HEK293 (cell line): ENCODE measurements around the gene DDX18.

Experiments used
- CTCF ChIA-PET: fragments of 350-600 bp; formaldehyde crosslinking; extraction: SDS; loops from one replicate; lab custom pipeline; 2021; ENCODE audit warnings: antibody characterized with exemption; lab: Yijun Ruan, JAX
- POLR2A ChIA-PET: fragments of 300-600 bp; formaldehyde crosslinking; extraction: SDS; loops from one replicate; lab custom pipeline; 2020; ENCODE audit warnings: antibody characterized with exemption, inconsistent platforms; lab: Yijun Ruan, JAX
- H3K27ac ChIP-seq: fragments of 200-500 bp; sonication (Bioruptor generic); 2 replicates; pipeline ENCODE4 v1.5.1; 2014; ENCODE audit warnings: low read depth, low read length, control low read depth, inconsistent platforms; ENCODE audit errors: extremely low read depth
- H3K36me3 ChIP-seq, 2 experiments: fragments of 200-500 bp in 1 of 2; sonication (Bioruptor generic) in 1 of 2; 1 replicate in 1 of 2; 2 replicates in 1 of 2; pipeline ENCODE4 v1.5.1; 2014 to 2017; ENCODE audit warnings: inconsistent platforms in 2 of 2, low read length in 2 of 2; ENCODE audit not compliant: control insufficient read depth in 2 of 2, insufficient read depth in 1 of 2
- H3K4me1 ChIP-seq: fragments of 200-500 bp; sonication (Bioruptor generic); 2 replicates; pipeline ENCODE4 v1.5.1; 2014; ENCODE audit warnings: mild to moderate bottlenecking, low read length, inconsistent platforms; ENCODE audit not compliant: control insufficient read depth, insufficient read depth
- H3K4me3 ChIP-seq: 2 replicates; pipeline ENCODE4 v1.5.1; 2011; ENCODE audit warnings: low read depth, mild to moderate bottlenecking, control low read depth, low read length, moderate library complexity
- H3K9me3 ChIP-seq: fragments of 200-500 bp; sonication (Bioruptor generic); 2 replicates; pipeline ENCODE4 v1.5.1; 2014; ENCODE audit warnings: low read depth, low read length, inconsistent platforms; ENCODE audit not compliant: control insufficient read depth, insufficient read depth
- HIC1 ChIP-seq: fragments of 450-650 bp; formaldehyde crosslinking; IDR thresholded peaks from 2 replicates; pipeline ENCODE4 v1.5.1; 2016; ENCODE audit warnings: missing biosample characterization, missing genetic modification characterization
- HOXD13 ChIP-seq: sonication (generic); formaldehyde crosslinking; IDR thresholded peaks from 2 replicates; pipeline ENCODE4 v1.8.0; 2022; ENCODE audit warnings: missing genetic modification reagents, borderline replicate concordance
- KLF7 ChIP-seq: fragments of 450-650 bp; formaldehyde crosslinking; IDR thresholded peaks from 2 replicates; pipeline ENCODE4 v1.5.1; 2016; ENCODE audit warnings: missing biosample characterization, missing genetic modification characterization, borderline replicate concordance
- PATZ1 ChIP-seq: fragments of 450-650 bp; formaldehyde crosslinking; IDR thresholded peaks from 2 replicates; pipeline ENCODE4 v1.5.1; 2016; ENCODE audit warnings: missing biosample characterization, missing genetic modification characterization
- PRDM10 ChIP-seq: fragments of 450-650 bp; formaldehyde crosslinking; IDR thresholded peaks from 2 replicates; pipeline ENCODE4 v1.5.1; 2016; ENCODE audit warnings: missing biosample characterization, missing genetic modification characterization
- PRDM6 ChIP-seq: fragments of 450-650 bp; formaldehyde crosslinking; IDR thresholded peaks from 2 replicates; pipeline ENCODE4 v1.5.1; 2017; ENCODE audit warnings: missing biosample characterization, missing genetic modification characterization
- ZBTB49 ChIP-seq: fragments of 450-650 bp; formaldehyde crosslinking; IDR thresholded peaks from 2 replicates; pipeline ENCODE4 v1.5.1; 2016; ENCODE audit warnings: missing biosample characterization, missing genetic modification characterization, low read depth
- ZNF18 ChIP-seq: fragments of 450-650 bp; formaldehyde crosslinking; IDR thresholded peaks from 2 replicates; pipeline ENCODE4 v1.5.1; 2016; ENCODE audit warnings: missing biosample characterization, missing genetic modification characterization
- ZNF555 ChIP-seq: fragments of 450-650 bp; formaldehyde crosslinking; conservative IDR thresholded peaks from 2 replicates; pipeline ENCODE4 v1.5.1; 2017; ENCODE audit warnings: missing biosample characterization, mild to moderate bottlenecking, missing genetic modification characterization, inconsistent platforms
- ZNF707 ChIP-seq: fragments of 450-650 bp; formaldehyde crosslinking; IDR thresholded peaks from 2 replicates; pipeline ENCODE4 v1.5.1; 2016; ENCODE audit warnings: missing biosample characterization, missing genetic modification characterization
- ZNF830 ChIP-seq: fragments of 450-650 bp; IDR thresholded peaks from 2 replicates; pipeline ENCODE4 v1.5.0; 2018; ENCODE audit warnings: missing biosample characterization, missing genetic modification characterization, low read depth, mild to moderate bottlenecking, moderate library complexity
- ZSCAN4 ChIP-seq: fragments of 450-650 bp; formaldehyde crosslinking; IDR thresholded peaks from 2 replicates; pipeline ENCODE4 v1.5.1; 2017; ENCODE audit warnings: missing biosample characterization, missing genetic modification characterization

DDX18 gene

GRCh38 chr2:117855886-117856285, 41.4 kb downstream of the DDX18 start:
- ChIA-PET POLR2A (no interaction called here), CTCF (interaction anchor here (0.7 to 3.0 kb wide), 3 partner anchors 41 to 147 kb away, joined by 3 to 8 read pairs (median 7); partner anchors contain the start of gene DDX18)
- Histone ChIP-seq H3K36me3 (no peaks in the 10 kb centered on the region), H3K4me1 (no peaks in the 10 kb centered on the region), H3K9me3 (no peaks in the 10 kb centered on the region), H3K4me3 (no peak overlapping the region), H3K27ac (no peak overlapping the region)
- TF ChIP-seq ZNF18 (tag by site-specific recombination): no peak
- TF ChIP-seq PRDM10 (tag by site-specific recombination): peak; percentile 53
- no peak for TF ChIP-seq ZNF707 (tag by site-specific recombination)

- H3K36me3 ChIP-seq: no peaks in the 10 kb centered on the region
- ChIA-PET CTCF (interaction anchor here (0.6 to 3.0 kb wide), 4 partner anchors 25 to 147 kb away, joined by 3 to 8 read pairs (median 5); partner anchors contain the start of gene DDX18), POLR2A (no interaction called here)
- H3K4me3 ChIP-seq: no peak overlapping the region
- H3K27ac ChIP-seq: no peak overlapping the region
- TF ChIP-seq ZBTB49 (tag by site-specific recombination) (no peak), ZNF555 (no peak), HIC1 (no peak), ZSCAN4 (tag by site-specific recombination) (no peak), PATZ1 (tag by site-specific recombination) (no peak), PRDM6 (tag by site-specific recombination) (no peak), ZNF830 (tag by site-specific recombination) (no peak), HOXD13 (CRISPR knock-in tag) (no peak), KLF7 (tag by site-specific recombination) (no peak)
- H3K4me1 ChIP-seq: no peaks in the 10 kb centered on the region
- no peaks in the 10 kb centered on the region for H3K9me3 ChIP-seq
Measured at GRCh38 chr2:117856415-117857210, 42.1 kb downstream of the DDX18 start.
